Purkinje cell (primary cell): ENCODE data around the gene TMPRSS11D. TPM values are rescaled to one million over a fixed set of nuclear protein-coding genes. Genes with fewer than 3 reads are reported as not detected.

Experiments used
- polyA plus RNA-seq: library from polyadenylated mRNA; unstranded; fragments of >200 nt; fragmentation: Nextera tagmentation; gene quantifications from 2 replicates; pipeline ENCODE4 v1.2.1, GENCODE V29; 2014

The TMPRSS11D gene, protein sequence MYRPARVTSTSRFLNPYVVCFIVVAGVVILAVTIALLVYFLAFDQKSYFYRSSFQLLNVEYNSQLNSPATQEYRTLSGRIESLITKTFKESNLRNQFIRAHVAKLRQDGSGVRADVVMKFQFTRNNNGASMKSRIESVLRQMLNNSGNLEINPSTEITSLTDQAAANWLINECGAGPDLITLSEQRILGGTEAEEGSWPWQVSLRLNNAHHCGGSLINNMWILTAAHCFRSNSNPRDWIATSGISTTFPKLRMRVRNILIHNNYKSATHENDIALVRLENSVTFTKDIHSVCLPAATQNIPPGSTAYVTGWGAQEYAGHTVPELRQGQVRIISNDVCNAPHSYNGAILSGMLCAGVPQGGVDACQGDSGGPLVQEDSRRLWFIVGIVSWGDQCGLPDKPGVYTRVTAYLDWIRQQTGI
- 0.69 TPM in 1 of 2 replicates, not detected in the other for polyA plus RNA-seq

DNA sequence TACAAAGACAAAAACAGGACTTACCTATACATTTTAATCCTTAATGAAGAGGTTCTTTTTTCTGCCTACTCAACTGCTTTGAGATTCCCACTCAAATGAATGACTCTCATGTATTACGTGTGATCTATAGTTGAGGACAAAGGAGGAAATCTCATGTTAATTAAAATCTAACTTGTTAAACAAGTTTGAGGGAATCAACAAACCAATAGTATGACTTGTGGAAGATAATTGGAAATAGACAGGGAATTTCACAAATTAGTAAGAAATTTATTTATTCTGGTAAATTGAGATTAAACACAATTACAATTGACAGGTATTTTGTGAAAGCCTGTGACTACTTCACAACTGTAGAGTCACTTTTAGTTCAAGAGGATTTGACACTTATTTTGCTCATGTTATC is at the start of gene TMPRSS11D:
Gene TMPRSS11D, minus strand, starts transcription at position 101 of the 400 bp plus-strand sequence. Its CDS starts 69 bp downstream, at position 32.

Other genes with a start within 250 kb of the TMPRSS11D start
- gene UBA6, start 182.8 kb downstream of the TMPRSS11D start, polyA plus RNA-seq, result 30.7 and 36.7 TPM in 2 replicates
- 1.3 and 1.8 TPM in 2 replicates for gene GNRHR, start 129.6 kb downstream of the TMPRSS11D start, polyA plus RNA-seq
- 0.60 and 1.2 TPM in 2 replicates for gene TMPRSS11A, start 79.5 kb upstream of the TMPRSS11D start, polyA plus RNA-seq
- not detected in 2 replicates for gene TMPRSS11F, start 245.9 kb upstream of the TMPRSS11D start, polyA plus RNA-seq